ENCODE results near the gene MSI2. TPM values are rescaled to one million over a fixed set of nuclear protein-coding genes. Genes with fewer than 3 reads are reported as not detected.

Gene MSI2
- total and polyA plus RNA-seq, 7 donors: 12.6 to 25.8 (median 21.3) TPM

GRCh38 chr17:57305144-57305728 is 48.9 kb downstream of the MSI2 start:
- H3K4me3 ChIP-seq: no peak overlapping the region
- WGBS, 2 donors: 94% methylated on average over 13 of the region's 13 CpGs
- no peaks in the 10 kb centered on the region for H3K9me3 ChIP-seq
- intact Hi-C loops (cut with DNase I): no loop called here
- H3K27me3 ChIP-seq: no peaks in the 10 kb centered on the region
- no peaks in the 10 kb centered on the region for H3K4me1 ChIP-seq
- DNase-seq: no peak
- no peak overlapping the region for H3K27ac ChIP-seq
- H3K36me3 ChIP-seq: no peaks in the 10 kb centered on the region
- TF ChIP-seq POLR2A (IDR thresholded peaks at IDR 0.05): no peak
- TF ChIP-seq EP300 (IDR thresholded peaks at IDR 0.05): no peak
- no peak for TF ChIP-seq POLR2AphosphoS5 (IDR thresholded peaks at IDR 0.05)
- no peak for TF ChIP-seq CTCF (IDR thresholded peaks at IDR 0.05)

- no peak for TF ChIP-seq POLR2A (IDR thresholded peaks at IDR 0.05)
- TF ChIP-seq CTCF (IDR thresholded peaks at IDR 0.05): no peak
- no peak for DNase-seq
Measured at GRCh38 chr17:57305908-57306504, 49.7 kb downstream of the MSI2 start.

GRCh38 chr17:57308543-57309186 is 52.3 kb downstream of the MSI2 start:
- no peak overlapping the region for H3K4me3 ChIP-seq
- TF ChIP-seq POLR2A (IDR thresholded peaks at IDR 0.05) (no peak), CTCF (IDR thresholded peaks at IDR 0.05) (no peak), EP300 (IDR thresholded peaks at IDR 0.05) (no peak), POLR2AphosphoS5 (IDR thresholded peaks at IDR 0.05) (no peak)
- intact Hi-C loops (cut with DNase I): no loop called here
- no peaks in the 10 kb centered on the region for H3K9me3 ChIP-seq
- WGBS, 2 donors: 72 to 77% methylated on average over 5 of the region's 5 CpGs
- H3K27me3 ChIP-seq: no peaks in the 10 kb centered on the region
- H3K4me1 ChIP-seq: no peaks in the 10 kb centered on the region
- no peak for DNase-seq
- H3K27ac ChIP-seq: no peak overlapping the region
- H3K36me3 ChIP-seq: no peaks in the 10 kb centered on the region

More at GRCh38 chr17:57305908-57306504, 49.7 kb downstream of the MSI2 start:
- Histone ChIP-seq H3K4me3 (no peak overlapping the region), H3K27me3 (no peaks in the 10 kb centered on the region), H3K27ac (no peak overlapping the region), H3K9me3 (no peaks in the 10 kb centered on the region), H3K4me1 (no peaks in the 10 kb centered on the region), H3K36me3 (no peaks in the 10 kb centered on the region)
- 82 to 85% methylated on average over 5 of the region's 5 CpGs for WGBS, 2 donors
- intact Hi-C loops (cut with DNase I): no loop called here

- no peaks in the 10 kb centered on the region for H3K4me1 ChIP-seq
- intact Hi-C loops (cut with DNase I): no loop called here
- 77 to 78% methylated on average over 7 of the region's 7 CpGs for WGBS, 2 donors
- H3K4me3 ChIP-seq: no peak overlapping the region
- no peaks in the 10 kb centered on the region for H3K27me3 ChIP-seq
- no peak for DNase-seq
- H3K9me3 ChIP-seq: no peaks in the 10 kb centered on the region
- no peak overlapping the region for H3K27ac ChIP-seq
- H3K36me3 ChIP-seq: no peaks in the 10 kb centered on the region
- TF ChIP-seq EP300 (IDR thresholded peaks at IDR 0.05): no peak
- no peak for TF ChIP-seq POLR2AphosphoS5 (IDR thresholded peaks at IDR 0.05)
- no peak for TF ChIP-seq POLR2A (IDR thresholded peaks at IDR 0.05)
- TF ChIP-seq CTCF (IDR thresholded peaks at IDR 0.05): no peak
Measured at GRCh38 chr17:57309479-57309878, 53.2 kb downstream of the MSI2 start.

Data from sigmoid colon (tissue), 7 donors.